Mucosa of stomach (tissue), 1 donor: ENCODE measurements around the gene GPR45.
"Not testable (repeated sequence)": the region's sequence is repeated elsewhere in the genome, so short reads cannot be mapped to it uniquely, and the experiment has no call there.

Source experiments
- H3K27me3 ChIP-seq: one replicate; pipeline ENCODE4 v1.7.0; 2013; ENCODE audit warnings: mild to moderate bottlenecking, low read length; ENCODE audit not compliant: control insufficient read depth, insufficient read depth
- H3K36me3 ChIP-seq: one replicate; pipeline ENCODE4 v1.7.0; 2013; ENCODE audit warnings: low read length; ENCODE audit not compliant: control insufficient read depth, insufficient read depth
- H3K4me1 ChIP-seq: one replicate; pipeline ENCODE4 v1.7.0; 2013; ENCODE audit warnings: mild to moderate bottlenecking, low read length; ENCODE audit not compliant: control insufficient read depth, insufficient read depth
- H3K4me3 ChIP-seq: one replicate; pipeline ENCODE4 v1.7.0; 2013; ENCODE audit warnings: low read length
- H3K9ac ChIP-seq: one replicate; pipeline ENCODE4 v1.7.0; 2013; ENCODE audit warnings: mild to moderate bottlenecking, low read length, moderate library complexity
- H3K9me3 ChIP-seq: one replicate; pipeline ENCODE4 v1.7.0; 2013; ENCODE audit warnings: mild to moderate bottlenecking, low read length, moderate library complexity; ENCODE audit not compliant: control insufficient read depth
- donor health status: Pancreatic carcinoma.

The GPR45 gene

GRCh38 chr2:105239924-105240323 is 1.6 kb upstream of the GPR45 start:
- H3K36me3 ChIP-seq, result no peaks in the 10 kb centered on the region
- peaks cover 9% of the 10 kb centered on the region for H3K27me3 ChIP-seq
- H3K4me1 ChIP-seq, result no peaks in the 10 kb centered on the region
- no peak overlapping the region for H3K9ac ChIP-seq
- no peaks in the 10 kb centered on the region for H3K9me3 ChIP-seq
- H3K4me3 ChIP-seq, result no peak overlapping the region

GRCh38 chr2:105242286-105242993 is 897 bp downstream of the GPR45 start:
- no peak overlapping the region for H3K4me3 ChIP-seq
- no peak overlapping the region for H3K9ac ChIP-seq
- H3K9me3 ChIP-seq, result no peaks in the 10 kb centered on the region
- no peaks in the 10 kb centered on the region for H3K36me3 ChIP-seq
- H3K4me1 ChIP-seq, result no peaks in the 10 kb centered on the region
- H3K27me3 ChIP-seq, result no peaks in the 10 kb centered on the region

- no peaks in the 10 kb centered on the region for H3K27me3 ChIP-seq
- H3K4me1 ChIP-seq, result no peaks in the 10 kb centered on the region
- H3K4me3 ChIP-seq, result no peak overlapping the region
- no peak overlapping the region for H3K9ac ChIP-seq
- no peaks in the 10 kb centered on the region for H3K9me3 ChIP-seq
- no peaks in the 10 kb centered on the region for H3K36me3 ChIP-seq
These were observed 2.4 kb downstream of the GPR45 start for GRCh38 chr2:105243961-105244360.

- no peak overlapping the region for H3K4me3 ChIP-seq
- no peaks in the 10 kb centered on the region for H3K27me3 ChIP-seq
- H3K4me1 ChIP-seq, result no peaks in the 10 kb centered on the region
- H3K9ac ChIP-seq, result no peak overlapping the region
- no peaks in the 10 kb centered on the region for H3K36me3 ChIP-seq
- H3K9me3 ChIP-seq, result no peaks in the 10 kb centered on the region
These were observed 2.9 kb downstream of the GPR45 start for GRCh38 chr2:105244451-105244850.

GRCh38 chr2:105248316-105249070 is 7.0 kb downstream of the GPR45 start:
- no peaks in the 10 kb centered on the region for H3K36me3 ChIP-seq
- H3K27me3 ChIP-seq, result no peaks in the 10 kb centered on the region
- H3K4me3 ChIP-seq, result no peak overlapping the region
- H3K4me1 ChIP-seq, result no peaks in the 10 kb centered on the region
- H3K9me3 ChIP-seq, result no peaks in the 10 kb centered on the region
- no peak overlapping the region for H3K9ac ChIP-seq

GRCh38 chr2:105249181-105249580 is 7.6 kb downstream of the GPR45 start:
- Histone ChIP-seq H3K4me1 (no peaks in the 10 kb centered on the region), H3K4me3 (no peak overlapping the region), H3K9me3 (no peaks in the 10 kb centered on the region), H3K27me3 (no peaks in the 10 kb centered on the region), H3K36me3 (no peaks in the 10 kb centered on the region), H3K9ac (no peak overlapping the region)

- Histone ChIP-seq H3K27me3 (no peaks in the 10 kb centered on the region), H3K9ac (no peak overlapping the region), H3K36me3 (no peaks in the 10 kb centered on the region), H3K9me3 (no peaks in the 10 kb centered on the region), H3K4me3 (no peak overlapping the region), H3K4me1 (no peaks in the 10 kb centered on the region)
These were observed 8.3 kb downstream of the GPR45 start for GRCh38 chr2:105249891-105250290.

- H3K9me3 ChIP-seq, H3K27me3 ChIP-seq, H3K36me3 ChIP-seq, H3K4me3 ChIP-seq, H3K4me1 ChIP-seq, H3K9ac ChIP-seq: not testable (repeated sequence)
These were observed 9.6 kb downstream of the GPR45 start for GRCh38 chr2:105251016-105251648.

- H3K4me3 ChIP-seq, result no peak overlapping the region
These were observed 10.7 kb downstream of the GPR45 start for GRCh38 chr2:105252271-105252670.

GRCh38 chr2:105254531-105255210 is 13.1 kb downstream of the GPR45 start:
- Histone ChIP-seq H3K27me3 (no peaks in the 10 kb centered on the region), H3K4me1 (no peaks in the 10 kb centered on the region), H3K4me3 (no peak overlapping the region), H3K36me3 (no peaks in the 10 kb centered on the region), H3K9ac (no peak overlapping the region), H3K9me3 (no peaks in the 10 kb centered on the region)

More at GRCh38 chr2:105252271-105252670, 10.7 kb downstream of the GPR45 start:
- no peaks in the 10 kb centered on the region for H3K4me1 ChIP-seq
- no peak overlapping the region for H3K9ac ChIP-seq
- H3K9me3 ChIP-seq, result no peaks in the 10 kb centered on the region
- no peaks in the 10 kb centered on the region for H3K27me3 ChIP-seq
- no peaks in the 10 kb centered on the region for H3K36me3 ChIP-seq

- Histone ChIP-seq H3K36me3 (no peaks in the 10 kb centered on the region), H3K9ac (no peak overlapping the region), H3K27me3 (no peaks in the 10 kb centered on the region), H3K9me3 (no peaks in the 10 kb centered on the region), H3K4me3 (no peak overlapping the region), H3K4me1 (no peaks in the 10 kb centered on the region)
These were observed 14.4 kb downstream of the GPR45 start for GRCh38 chr2:105255979-105256378.
